T-cell (primary cell): ENCODE results near the gene TMEM151A. TPM values are rescaled to one million over a fixed set of nuclear protein-coding genes. Genes with fewer than 3 reads are reported as not detected.

Source experiments
- ATAC-seq, 4 experiments: fragments of 200-7000 bp in 3 of 4; fragments of 150-1000 bp in 1 of 4; cut with Tn5 transposase; replicated peaks in 1 of 4; 1 replicate in 3 of 4; 2 replicates in 1 of 4; pipeline ENCODE4 v1.10.0; 2021; ENCODE audit warnings: moderate library complexity in 3 of 4, mild to moderate bottlenecking in 2 of 4, moderate number of reproducible peaks in 1 of 4
- CTCF ChIA-PET, 2 donors: fragments of 300-600 bp; sonication (Branson Sonifier 250); formaldehyde crosslinking; loops; one replicate each; lab custom pipeline; 2022; ENCODE audit warnings: antibody characterized with exemption in 2 of 2; lab: Charles Lee
- POLR2A ChIA-PET, 2 donors: fragments of 300-600 bp; sonication (Branson Sonifier 250); formaldehyde crosslinking; loops; one replicate each; lab custom pipeline; 2022; ENCODE audit warnings: antibody characterized with exemption in 2 of 2; lab: Charles Lee
- DNase-seq, 35 experiments: peaks; one replicate each; pipeline versions ENCODE4 v3.0.0 to v3.0.0-alpha.2; 2013 to 2023
- H3K27ac ChIP-seq: one replicate; pipeline ENCODE4 v1.5.1; 2013; ENCODE audit warnings: low read length
- H3K27me3 ChIP-seq, 2 experiments: replicated peaks in 1 of 2; 1 replicate in 1 of 2; 2 replicates in 1 of 2; pipeline versions ENCODE4 v1.6.1 to v1.7.0; 2013; ENCODE audit warnings: low read length in 1 of 2, mixed read lengths in 1 of 2; ENCODE audit not compliant: control insufficient read depth in 2 of 2, insufficient read depth in 2 of 2; ENCODE audit errors: extremely low read depth in 1 of 2
- H3K36me3 ChIP-seq, 2 donors: 1 replicate in 1 of 2; 2 replicates in 1 of 2; pipeline versions ENCODE4 v1.6.1 to v1.7.0; 2013; ENCODE audit warnings: low read length in 1 of 2; ENCODE audit not compliant: control insufficient read depth in 2 of 2, insufficient read depth in 1 of 2; ENCODE audit errors: extremely low read depth in 1 of 2
- H3K4me1 ChIP-seq, 2 experiments: 1 replicate in 1 of 2; 2 replicates in 1 of 2; pipeline versions ENCODE4 v1.6.1 to v1.7.0; 2013; ENCODE audit warnings: low read length in 2 of 2, mixed read lengths in 1 of 2; ENCODE audit not compliant: insufficient read depth in 2 of 2, control insufficient read depth in 1 of 2; ENCODE audit errors: extremely low read depth in 1 of 2
- H3K4me3 ChIP-seq, 2 donors: 1 replicate in 1 of 2; 2 replicates in 1 of 2; pipeline versions ENCODE4 v1.5.1 to v1.7.0; 2013; ENCODE audit warnings: mild to moderate bottlenecking in 2 of 2, low read length in 1 of 2, moderate library complexity in 1 of 2; ENCODE audit not compliant: control insufficient read depth in 1 of 2; ENCODE audit errors: extremely low read depth in 1 of 2
- H3K9me3 ChIP-seq: 2 replicates; pipeline ENCODE4 v1.7.0; 2013
- H3K27ac Mint-ChIP-seq, 2 donors: one replicate each; pipeline ENCODE4 v1.8.0; 2020 to 2021; ENCODE audit warnings: mild to moderate bottlenecking in 2 of 2, mixed read lengths in 2 of 2
- H3K27me3 Mint-ChIP-seq, 2 donors: one replicate each; pipeline ENCODE4 v1.8.0; 2021 to 2022; ENCODE audit warnings: mixed read lengths in 2 of 2
- H3K36me3 Mint-ChIP-seq: one replicate; pipeline ENCODE4 v1.8.0; 2021; ENCODE audit warnings: mixed read lengths
- H3K4me1 Mint-ChIP-seq, 3 donors: one replicate each; pipeline ENCODE4 v1.8.0; 2020 to 2022; ENCODE audit warnings: mixed read lengths in 3 of 3, mild to moderate bottlenecking in 1 of 3
- H3K4me3 Mint-ChIP-seq, 3 donors: one replicate each; pipeline ENCODE4 v1.8.0; 2020 to 2022; ENCODE audit warnings: mild to moderate bottlenecking in 3 of 3, mixed read lengths in 3 of 3, moderate library complexity in 3 of 3
- H3K9me3 Mint-ChIP-seq, 3 donors: one replicate each; pipeline ENCODE4 v1.8.0; 2020 to 2022; ENCODE audit warnings: mixed read lengths in 3 of 3
- WGBS: methylation state at CpG from one replicate; pipeline ENCODE4 v1.1.5; 2013; ENCODE audit warnings: missing lambda C conversion rate; ENCODE audit not compliant: insufficient coverage; 5-methylcytosine and 5-hydroxymethylcytosine counted together
- total RNA-seq, 35 experiments: library from RNA in 6 of 35; stranded (reverse) in 6 of 35; fragments of 120-200 nt in 1 of 35; gene quantifications; one replicate each; pipeline versions ENCODE4 v1.2.1 to v1.2.4 and lab custom pipeline; 2013 to 2026

TMEM151A gene
- total RNA-seq, 5 donors from 2014 or later (not counting 1 experiment from before 2014, with no cell fraction given) = 0.19 to 0.33 (median 0.23) TPM; not detected in 1

DNA sequence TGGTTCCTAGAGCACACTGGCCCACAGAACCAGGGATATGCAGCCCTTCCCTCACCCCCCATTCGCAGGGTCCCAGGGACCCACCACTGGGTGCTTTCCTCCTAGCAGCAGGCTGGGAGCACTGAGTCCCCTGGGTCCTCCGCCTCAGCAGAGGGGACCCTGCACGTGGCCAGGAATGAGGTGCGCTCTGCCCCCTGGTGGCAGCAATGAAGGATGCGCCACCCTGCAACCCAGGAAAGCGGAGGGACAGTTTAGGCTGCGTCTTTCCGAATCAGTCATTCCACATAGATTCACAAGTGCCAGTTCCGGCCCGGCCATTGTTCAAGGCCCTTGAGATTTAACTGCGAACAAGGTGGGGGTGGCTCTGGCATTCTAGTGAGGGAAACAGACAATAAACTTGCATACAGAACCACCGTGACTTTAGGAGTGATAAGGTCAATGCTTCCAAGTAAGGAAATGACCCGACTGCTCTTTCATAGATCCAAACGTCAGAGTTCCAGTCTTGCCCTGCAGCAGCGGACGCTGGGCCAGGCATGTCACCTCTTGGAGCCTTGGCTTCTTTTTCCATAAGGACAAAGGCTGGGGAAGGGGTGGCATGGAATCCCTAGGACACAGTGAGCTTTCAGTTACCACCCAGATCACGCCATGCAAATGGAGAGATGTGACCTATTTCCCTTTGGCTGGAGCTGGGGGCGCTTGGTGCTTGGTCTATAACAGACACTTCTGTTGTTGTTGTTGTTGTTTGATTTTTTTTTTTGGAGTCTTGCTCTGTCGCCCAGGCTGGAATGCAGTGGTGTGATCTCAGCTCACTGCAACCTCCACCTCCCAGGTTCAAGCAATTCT is 36.8 kb downstream of the TMEM151A start:
- Mint-ChIP-seq H3K27ac (peak overlapping the region; percentile 70 to 93), H3K4me3 (peak overlapping the region; percentile 14 to 53 (median 21)), H3K27me3 (no peaks in the 10 kb centered on the region), H3K4me1 (peaks cover 33 to 37% (median 37%) of the 10 kb centered on the region in 3 donors), H3K9me3 (no peaks in the 10 kb centered on the region), H3K36me3 (no peaks in the 10 kb centered on the region)
- Histone ChIP-seq H3K27ac (peak overlapping the region; percentile 63), H3K27me3 (peaks cover 0 to 3% of the 10 kb centered on the region in 2 experiments), H3K9me3 (no peaks in the 10 kb centered on the region), H3K4me3 (peak overlapping the region in 1 of 2 donors; percentile 2), H3K36me3 (no peaks in the 10 kb centered on the region), H3K4me1 (peaks cover 30 to 52% of the 10 kb centered on the region in 2 experiments)
- peak; percentile 54 to 93 (median 76) for DNase-seq
- 16% methylated on average over 11 of the region's 19 CpGs for WGBS
- peak; percentile 82 to 85 (median 84) for ATAC-seq
- CTCF ChIA-PET = interaction anchor here (0.8 to 2.5 kb wide), 3 partner anchors 16 to 17 kb away, joined by 3 to 19 read pairs (median 4); no protein-coding TSS in a partner anchor
- POLR2A ChIA-PET = no interaction called here

DNA sequence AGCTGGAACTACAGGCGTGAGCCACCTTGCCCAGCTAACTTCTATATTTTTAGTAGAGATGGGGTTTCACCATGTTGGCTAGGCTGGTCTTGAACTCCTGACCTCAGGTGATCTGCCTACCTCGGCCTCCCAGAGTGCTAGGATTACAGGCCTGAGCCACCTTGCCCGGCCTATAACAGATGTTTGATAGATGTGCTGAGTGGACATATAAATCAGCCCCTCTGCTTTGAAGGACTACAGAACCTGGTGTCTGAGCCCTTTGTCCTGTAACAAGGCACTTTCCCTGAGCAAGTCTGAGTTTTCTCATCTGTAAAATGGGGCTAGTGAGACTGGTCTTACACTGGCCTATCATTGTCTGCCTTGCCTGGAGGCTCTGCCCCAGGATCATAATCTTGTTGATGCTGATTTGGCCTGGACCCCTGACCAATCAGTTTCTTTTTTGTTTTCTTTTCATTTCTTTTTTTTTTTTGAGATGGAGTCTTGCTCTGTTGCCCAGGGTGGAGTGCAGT is 37.5 kb downstream of the TMEM151A start:
- Histone ChIP-seq H3K36me3 (no peaks in the 10 kb centered on the region), H3K27ac (no peak overlapping the region), H3K27me3 (peaks cover 0 to 5% of the 10 kb centered on the region in 2 experiments), H3K9me3 (no peaks in the 10 kb centered on the region), H3K4me1 (peaks cover 30 to 52% of the 10 kb centered on the region in 2 experiments), H3K4me3 (no peak overlapping the region)
- H3K27me3 Mint-ChIP-seq = no peaks in the 10 kb centered on the region
- no peaks in the 10 kb centered on the region for H3K9me3 Mint-ChIP-seq
- POLR2A ChIA-PET = no interaction called here
- H3K36me3 Mint-ChIP-seq = no peaks in the 10 kb centered on the region
- no peak for DNase-seq
- 100% methylated on average over 2 of the region's 3 CpGs for WGBS
- H3K4me3 Mint-ChIP-seq = peak overlapping the region in 1 of 3 donors; percentile 53
- ATAC-seq = no peak
- peak overlapping the region in 1 of 2 donors; percentile 34 for H3K27ac Mint-ChIP-seq
- CTCF ChIA-PET = interaction anchor here (0.8 to 2.5 kb wide), 3 partner anchors 17 to 18 kb away, joined by 3 to 19 read pairs (median 4); no protein-coding TSS in a partner anchor
- H3K4me1 Mint-ChIP-seq = peaks cover 30 to 36% (median 35%) of the 10 kb centered on the region in 3 donors

GRCh38 chr11:66330931-66331330 is 39.2 kb downstream of the TMEM151A start:
- no peak overlapping the region for H3K27ac Mint-ChIP-seq
- H3K27me3 Mint-ChIP-seq = no peaks in the 10 kb centered on the region
- ATAC-seq (no peak), DNase-seq (no peak)
- H3K4me1 Mint-ChIP-seq = peaks cover 22 to 33% (median 30%) of the 10 kb centered on the region in 3 donors
- Histone ChIP-seq H3K9me3 (no peaks in the 10 kb centered on the region), H3K27ac (no peak overlapping the region), H3K27me3 (peaks cover 0 to 5% of the 10 kb centered on the region in 2 experiments), H3K4me3 (no peak overlapping the region), H3K4me1 (peaks cover 23 to 46% of the 10 kb centered on the region in 2 experiments), H3K36me3 (no peaks in the 10 kb centered on the region)
- no peaks in the 10 kb centered on the region for H3K9me3 Mint-ChIP-seq
- H3K36me3 Mint-ChIP-seq = no peaks in the 10 kb centered on the region
- ChIA-PET CTCF (interaction anchor here in 1 of 2 donors (1.2 kb wide), 1 partner anchor 18 kb away, joined by 4 read pairs; no protein-coding TSS in a partner anchor), POLR2A (no interaction called here)
- 85% methylated on average over 6 of the region's 10 CpGs for WGBS
- H3K4me3 Mint-ChIP-seq = no peak overlapping the region

- Mint-ChIP-seq H3K4me3 (no peak overlapping the region), H3K36me3 (no peaks in the 10 kb centered on the region), H3K4me1 (peaks cover 26 to 34% (median 31%) of the 10 kb centered on the region in 3 donors), H3K27ac (no peak overlapping the region), H3K9me3 (no peaks in the 10 kb centered on the region), H3K27me3 (no peaks in the 10 kb centered on the region)
- H3K27ac ChIP-seq = no peak overlapping the region
- ChIA-PET CTCF (interaction anchor here in 1 of 2 donors (1.2 kb wide), 1 partner anchor 19 kb away, joined by 4 read pairs; no protein-coding TSS in a partner anchor), POLR2A (no interaction called here)
- H3K4me3 ChIP-seq = no peak overlapping the region
- ATAC-seq = no peak
- no peak for DNase-seq
- no peaks in the 10 kb centered on the region for H3K36me3 ChIP-seq
- 88% methylated on average over 10 of the region's 12 CpGs for WGBS
- peaks cover 22 to 46% of the 10 kb centered on the region in 2 experiments for H3K4me1 ChIP-seq
- H3K27me3 ChIP-seq = peaks cover 0 to 10% of the 10 kb centered on the region in 2 experiments
- no peaks in the 10 kb centered on the region for H3K9me3 ChIP-seq
Observed at GRCh38 chr11:66331542-66332370, 40.1 kb downstream of the TMEM151A start.

- WGBS = 84% methylated on average over 14 of the region's 18 CpGs
- H3K4me1 Mint-ChIP-seq = peaks cover 21 to 36% (median 34%) of the 10 kb centered on the region in 3 donors
- no peak overlapping the region for H3K4me3 Mint-ChIP-seq
- no peak overlapping the region for H3K27ac Mint-ChIP-seq
- H3K36me3 Mint-ChIP-seq = no peaks in the 10 kb centered on the region
- CTCF ChIA-PET = interaction anchor here in 1 of 2 donors (0.6 kb wide), 1 partner anchor 1339 kb away, joined by 3 read pairs; no protein-coding TSS in a partner anchor
- H3K36me3 ChIP-seq = no peaks in the 10 kb centered on the region
- ATAC-seq = no peak
- no peaks in the 10 kb centered on the region for H3K9me3 ChIP-seq
- H3K4me1 ChIP-seq = peaks cover 14 to 46% of the 10 kb centered on the region in 2 experiments
- no peak overlapping the region for H3K27ac ChIP-seq
- no peaks in the 10 kb centered on the region for H3K9me3 Mint-ChIP-seq
- no peak for DNase-seq
- POLR2A ChIA-PET = no interaction called here
- H3K27me3 ChIP-seq = peaks cover 0 to 10% of the 10 kb centered on the region in 2 experiments
- H3K27me3 Mint-ChIP-seq = no peaks in the 10 kb centered on the region
- H3K4me3 ChIP-seq = no peak overlapping the region
Observed at GRCh38 chr11:66332371-66333219, 40.9 kb downstream of the TMEM151A start.
